Transverse colon (tissue), 4 donors: ENCODE results near the gene MCM3AP. TPM values are rescaled to one million over a fixed set of nuclear protein-coding genes. Genes with fewer than 3 reads are reported as not detected.

ENCODE experiments used
- DNase-seq: peaks from one replicate; pipeline ENCODE4 v3.0.0-alpha.2; 2019
- H3K27ac ChIP-seq, 4 donors: fragments of 200-600 bp; sonication (generic); 2 replicates each; pipeline ENCODE4 v1.5.1; 2016 to 2018; ENCODE audit warnings: inconsistent platforms in 4 of 4
- H3K27me3 ChIP-seq: fragments of 200-600 bp; sonication (generic); 2 replicates; pipeline ENCODE4 v1.5.1; 2017; ENCODE audit warnings: inconsistent platforms
- H3K36me3 ChIP-seq, 4 donors: fragments of 200-600 bp; sonication (generic); 2 replicates each; pipeline ENCODE4 v1.5.1; 2017 to 2019; ENCODE audit warnings: inconsistent platforms in 4 of 4
- H3K4me1 ChIP-seq, 4 donors: fragments of 200-600 bp; sonication (generic); 2 replicates each; pipeline ENCODE4 v1.5.1; 2017 to 2020; ENCODE audit warnings: inconsistent platforms in 4 of 4
- H3K4me3 ChIP-seq, 4 donors: fragments of 200-600 bp; sonication (generic); 1 replicate in 1 of 4; 2 replicates in 3 of 4; pipeline versions ENCODE4 v1.5.1 to v1.6.1; 2017 to 2019; ENCODE audit warnings: inconsistent platforms in 4 of 4
- H3K9me3 ChIP-seq, 2 donors: fragments of 200-600 bp; sonication (generic); 2 replicates each; pipeline ENCODE4 v1.5.1; 2017 to 2019; ENCODE audit warnings: inconsistent platforms in 2 of 2
- EP300 ChIP-seq: sonication (generic); formaldehyde crosslinking; IDR thresholded peaks from one replicate; pipeline ENCODE4 v1.6.1; 2017; ENCODE audit warnings: antibody characterized with exemption, low read depth
- POLR2A ChIP-seq: fragments of 450-650 bp; IDR thresholded peaks from one replicate; pipeline ENCODE4 v1.6.1; 2016; ENCODE audit warnings: antibody characterized with exemption, mild to moderate bottlenecking, moderate library complexity
- POLR2AphosphoS5 ChIP-seq, 3 donors: sonication (generic); formaldehyde crosslinking; IDR thresholded peaks; one replicate each; pipeline ENCODE4 v1.6.1; 2016; ENCODE audit warnings: antibody characterized with exemption in 3 of 3
- WGBS, 2 donors: methylation state at CpG; one replicate each; pipeline ENCODE4 v1.1.5; 2018; ENCODE audit warnings: low coverage in 1 of 2; 5-methylcytosine and 5-hydroxymethylcytosine counted together
- in situ Hi-C, 4 donors: fragments of 200-750 bp; cut with MboI; loops; one replicate each; pipeline versions ENCODE4 v1.15.0 to v1.15.1; 2017; ENCODE audit warnings: low sequenced_read_pairs in 3 of 4, low pct_ligation_motif_present in 1 of 4, low pct_unique_long_range_greater_than_20kb in 1 of 4
- intact Hi-C: fragments of 100-400 bp; cut with DNase I; formaldehyde crosslinking; loops from one replicate; pipeline ENCODE4 v1.15.1; 2023; ENCODE audit warnings: low total_unique reads
- total RNA-seq, 4 donors: library from RNA; depleted of rRNA; stranded (reverse); fragments of >200 nt; gene quantifications; one replicate each; pipeline ENCODE4 v1.1.0, GENCODE V29; 2016
- TF ChIP-seq, protein P1 (sequence below), 5 experiments: fragments of 200-600 bp in 3 of 5; fragments of 450-650 bp in 2 of 5; sonication (generic) in 3 of 5; IDR thresholded peaks; 1 replicate in 2 of 5; 2 replicates in 3 of 5; pipeline ENCODE4 v1.5.1; 2016 to 2017; ENCODE audit warnings: antibody characterized with exemption in 5 of 5, inconsistent platforms in 3 of 5, mild to moderate bottlenecking in 2 of 5, moderate library complexity in 1 of 5

Gene MCM3AP
- total RNA-seq, 4 donors from 2014 or later: 87.4 to 348 (median 108) TPM

DNA sequence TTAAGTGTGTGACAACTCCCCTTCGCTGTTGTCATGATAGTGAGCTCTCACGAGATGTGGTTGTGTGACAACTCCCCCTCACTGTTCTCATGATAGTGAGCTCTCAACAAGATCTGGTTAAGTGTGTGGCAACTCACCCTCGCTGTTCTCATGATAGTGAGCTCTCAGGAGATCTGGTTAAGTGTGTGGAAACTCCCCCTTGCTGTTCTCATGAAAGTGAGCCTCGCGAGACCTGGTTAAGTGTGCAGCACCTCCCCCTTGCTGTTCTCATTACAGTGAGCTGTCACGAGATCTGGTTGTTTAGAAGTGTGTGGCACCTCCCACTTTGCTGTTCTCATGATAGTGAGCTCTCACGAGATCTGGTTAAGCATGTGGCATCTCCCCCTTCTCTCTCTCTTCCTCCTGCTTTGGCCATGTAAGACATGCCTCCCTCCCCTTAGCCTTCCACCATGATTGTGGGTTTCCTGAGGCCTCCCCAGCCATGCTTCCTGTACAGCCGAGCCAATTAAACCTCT, 31.7 kb downstream of the MCM3AP start:
- intact Hi-C loops (no loop called here), in situ Hi-C loops (no loop called here)
- no peak overlapping the region for H3K4me3 ChIP-seq
- TF ChIP-seq, protein P1, sequence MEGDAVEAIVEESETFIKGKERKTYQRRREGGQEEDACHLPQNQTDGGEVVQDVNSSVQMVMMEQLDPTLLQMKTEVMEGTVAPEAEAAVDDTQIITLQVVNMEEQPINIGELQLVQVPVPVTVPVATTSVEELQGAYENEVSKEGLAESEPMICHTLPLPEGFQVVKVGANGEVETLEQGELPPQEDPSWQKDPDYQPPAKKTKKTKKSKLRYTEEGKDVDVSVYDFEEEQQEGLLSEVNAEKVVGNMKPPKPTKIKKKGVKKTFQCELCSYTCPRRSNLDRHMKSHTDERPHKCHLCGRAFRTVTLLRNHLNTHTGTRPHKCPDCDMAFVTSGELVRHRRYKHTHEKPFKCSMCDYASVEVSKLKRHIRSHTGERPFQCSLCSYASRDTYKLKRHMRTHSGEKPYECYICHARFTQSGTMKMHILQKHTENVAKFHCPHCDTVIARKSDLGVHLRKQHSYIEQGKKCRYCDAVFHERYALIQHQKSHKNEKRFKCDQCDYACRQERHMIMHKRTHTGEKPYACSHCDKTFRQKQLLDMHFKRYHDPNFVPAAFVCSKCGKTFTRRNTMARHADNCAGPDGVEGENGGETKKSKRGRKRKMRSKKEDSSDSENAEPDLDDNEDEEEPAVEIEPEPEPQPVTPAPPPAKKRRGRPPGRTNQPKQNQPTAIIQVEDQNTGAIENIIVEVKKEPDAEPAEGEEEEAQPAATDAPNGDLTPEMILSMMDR (IDR thresholded peaks at IDR 0.05): no peak
- no peaks in the 10 kb centered on the region for H3K9me3 ChIP-seq
- H3K4me1 ChIP-seq: no peaks in the 10 kb centered on the region
- no peak overlapping the region for H3K27ac ChIP-seq
- WGBS, 2 donors: 21 to 67% methylated on average over 2 to 8 of the region's 8 CpGs
- no peaks in the 10 kb centered on the region for H3K27me3 ChIP-seq
- peaks cover 0 to 68% (median 34%) of the 10 kb centered on the region in 4 donors for H3K36me3 ChIP-seq
- no peak for DNase-seq

- WGBS, 2 donors: 90 to 97% methylated on average over 4 of the region's 4 CpGs
- H3K27ac ChIP-seq: no peak overlapping the region
- no peak for TF ChIP-seq EP300
- no peak for TF ChIP-seq POLR2AphosphoS5 (IDR thresholded peaks at IDR 0.05)
- TF ChIP-seq, protein P1 (IDR thresholded peaks at IDR 0.05): no peak
- TF ChIP-seq POLR2A: no peak
- in situ Hi-C loops (no loop called here), intact Hi-C loops (no loop called here)
- H3K9me3 ChIP-seq: no peaks in the 10 kb centered on the region
- no peak for DNase-seq
- H3K4me3 ChIP-seq: no peak overlapping the region
- no peaks in the 10 kb centered on the region for H3K4me1 ChIP-seq
- H3K27me3 ChIP-seq: no peaks in the 10 kb centered on the region
- H3K36me3 ChIP-seq: peaks cover 0 to 68% (median 31%) of the 10 kb centered on the region in 4 donors
Observed at GRCh38 chr21:46252840-46253239, 32.6 kb downstream of the MCM3AP start.

DNA sequence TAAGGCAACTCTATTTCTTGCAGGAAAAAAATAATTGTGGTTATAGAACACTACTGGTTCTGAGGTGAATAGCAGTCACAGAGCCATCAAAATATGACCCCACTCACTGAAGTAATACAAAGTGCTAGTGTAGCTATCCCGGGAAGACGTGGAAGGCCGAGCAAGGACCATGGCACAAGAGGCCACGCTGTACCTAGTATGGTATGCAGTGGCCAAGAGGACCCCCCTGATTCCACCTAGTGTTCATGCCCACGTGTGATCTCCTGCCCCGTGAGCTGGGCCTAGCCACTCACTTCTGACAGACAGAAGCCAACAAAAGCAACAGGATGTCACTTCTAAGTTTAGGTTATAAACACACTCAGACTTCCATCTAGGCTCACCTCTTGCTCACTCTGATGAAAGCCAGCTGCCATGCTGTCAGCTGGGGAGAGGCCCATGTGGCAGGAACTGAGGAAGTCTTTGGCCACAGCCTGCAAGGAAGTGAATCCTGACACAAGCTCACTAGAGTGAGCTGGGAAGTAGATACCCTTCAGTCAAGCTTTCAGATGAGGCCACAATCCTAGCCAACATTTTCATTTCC, 35.2 kb downstream of the MCM3AP start:
- H3K27ac ChIP-seq: no peak overlapping the region

GRCh38 chr21:46248827-46249226, 36.6 kb downstream of the MCM3AP start:
- in situ Hi-C loops: no loop called here
- peaks cover 0 to 66% (median 30%) of the 10 kb centered on the region in 4 donors for H3K36me3 ChIP-seq
- WGBS, 2 donors: 80 to 96% methylated on average over 2 of the region's 2 CpGs

More for the DNA sequence above, 35.2 kb downstream of the MCM3AP start:
- in situ Hi-C loops: no loop called here
- intact Hi-C loops: no loop called here
- H3K27me3 ChIP-seq: no peaks in the 10 kb centered on the region
- H3K4me3 ChIP-seq: no peak overlapping the region
- no peak for DNase-seq
- TF ChIP-seq EP300: no peak
- no peak for TF ChIP-seq POLR2AphosphoS5 (IDR thresholded peaks at IDR 0.05)
- TF ChIP-seq, protein P1 (IDR thresholded peaks at IDR 0.05): no peak
- no peak for TF ChIP-seq POLR2A
- peaks cover 0 to 65% (median 27%) of the 10 kb centered on the region in 4 donors for H3K36me3 ChIP-seq
- 85 to 100% methylated on average over 1 to 6 of the region's 6 CpGs for WGBS, 2 donors
- no peaks in the 10 kb centered on the region for H3K9me3 ChIP-seq
- H3K4me1 ChIP-seq: no peaks in the 10 kb centered on the region

More at GRCh38 chr21:46248827-46249226, 36.6 kb downstream of the MCM3AP start:
- Histone ChIP-seq H3K27me3 (no peaks in the 10 kb centered on the region), H3K4me3 (no peak overlapping the region), H3K27ac (no peak overlapping the region), H3K4me1 (no peaks in the 10 kb centered on the region), H3K9me3 (no peaks in the 10 kb centered on the region)
- TF ChIP-seq POLR2AphosphoS5 (IDR thresholded peaks at IDR 0.05) (no peak), EP300 (no peak), POLR2A (no peak)
- TF ChIP-seq, protein P1 (IDR thresholded peaks at IDR 0.05): no peak
- intact Hi-C loops: no loop called here
- DNase-seq: no peak
